ENCODE results near the gene POFUT2. TPM values are rescaled to one million over a fixed set of nuclear protein-coding genes. Genes with fewer than 3 reads are reported as not detected.

Gene POFUT2
- total RNA-seq, 1 donor from 2014 or later: 35.5 TPM

- DNase-seq (ENCODE audit: low read depth): no peak
These were observed 64.2 kb downstream of the POFUT2 start for GRCh38 chr21:45223236-45224185.

GRCh38 chr21:45222001-45222400, 65.7 kb downstream of the POFUT2 start:
- no peak for DNase-seq (ENCODE audit: low read depth)

GRCh38 chr21:45220714-45221490, 66.8 kb downstream of the POFUT2 start:
- DNase-seq (ENCODE audit: low read depth): no peak

GRCh38 chr21:45220071-45220481, 67.6 kb downstream of the POFUT2 start:
- DNase-seq (ENCODE audit: low read depth): no peak

- no peak for DNase-seq (ENCODE audit: low read depth)
These were observed 68.2 kb downstream of the POFUT2 start for GRCh38 chr21:45219517-45219916.

- DNase-seq (ENCODE audit: low read depth): no peak
These were observed 70.7 kb downstream of the POFUT2 start for GRCh38 chr21:45217010-45217409.

GRCh38 chr21:45215213-45215612, 72.5 kb downstream of the POFUT2 start:
- DNase-seq (ENCODE audit: low read depth): no peak

Other genes starting within 250 kb of the POFUT2 start
- gene ADARB1, start 213.3 kb downstream of the POFUT2 start, total RNA-seq: 2.4 and 9.7 TPM in 2 replicates
- gene COL18A1, start 117.3 kb upstream of the POFUT2 start, total RNA-seq: 237 and 672 TPM in 2 replicates

All from renal cortical epithelial cell (primary cell).